ENCODE data around the gene TM2D3.

TM2D3 gene

GRCh38 chr15:101652786-101653430 is 727 bp upstream of the TM2D3 start:
- TF ChIP-seq, protein P1, sequence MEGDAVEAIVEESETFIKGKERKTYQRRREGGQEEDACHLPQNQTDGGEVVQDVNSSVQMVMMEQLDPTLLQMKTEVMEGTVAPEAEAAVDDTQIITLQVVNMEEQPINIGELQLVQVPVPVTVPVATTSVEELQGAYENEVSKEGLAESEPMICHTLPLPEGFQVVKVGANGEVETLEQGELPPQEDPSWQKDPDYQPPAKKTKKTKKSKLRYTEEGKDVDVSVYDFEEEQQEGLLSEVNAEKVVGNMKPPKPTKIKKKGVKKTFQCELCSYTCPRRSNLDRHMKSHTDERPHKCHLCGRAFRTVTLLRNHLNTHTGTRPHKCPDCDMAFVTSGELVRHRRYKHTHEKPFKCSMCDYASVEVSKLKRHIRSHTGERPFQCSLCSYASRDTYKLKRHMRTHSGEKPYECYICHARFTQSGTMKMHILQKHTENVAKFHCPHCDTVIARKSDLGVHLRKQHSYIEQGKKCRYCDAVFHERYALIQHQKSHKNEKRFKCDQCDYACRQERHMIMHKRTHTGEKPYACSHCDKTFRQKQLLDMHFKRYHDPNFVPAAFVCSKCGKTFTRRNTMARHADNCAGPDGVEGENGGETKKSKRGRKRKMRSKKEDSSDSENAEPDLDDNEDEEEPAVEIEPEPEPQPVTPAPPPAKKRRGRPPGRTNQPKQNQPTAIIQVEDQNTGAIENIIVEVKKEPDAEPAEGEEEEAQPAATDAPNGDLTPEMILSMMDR (conservative IDR thresholded peaks at IDR 0.05; ENCODE audit: low read depth, low read length) = no peak
- H3K27ac ChIP-seq = peak overlapping the region; percentile 82

DNA sequence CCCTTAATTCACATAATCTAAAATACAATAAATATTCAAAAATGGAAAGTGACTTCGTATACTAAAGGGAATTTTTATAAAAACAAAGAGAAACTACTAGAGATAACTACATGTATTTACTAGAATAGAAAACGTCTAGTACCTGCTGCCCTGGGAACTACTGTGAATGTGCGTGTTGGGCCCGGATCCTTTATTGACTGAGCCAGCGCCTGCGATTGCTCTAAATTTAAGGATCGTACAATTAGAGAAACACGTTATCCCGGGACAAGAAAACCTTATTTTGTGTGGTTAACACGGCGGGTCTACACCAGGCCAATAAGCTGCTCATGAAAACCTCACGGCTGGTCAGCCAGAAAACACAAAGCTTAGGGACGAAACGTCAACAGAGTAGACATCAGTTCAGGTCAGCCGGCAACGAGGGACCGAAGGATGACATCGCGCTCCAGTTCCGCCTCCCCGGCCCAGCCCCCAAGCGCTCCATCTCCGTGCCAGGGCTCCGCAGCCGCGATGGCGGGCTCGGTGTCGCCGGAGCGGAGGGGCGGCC is 555 bp downstream of the TM2D3 start:
- Histone ChIP-seq H3K27ac (peak overlapping the region; percentile 82), H3K4me1 (ENCODE audit: low read depth, poor library complexity, severe bottlenecking) (peaks cover 35% of the 10 kb centered on the region), H3K4me3 (IDR thresholded peaks at IDR 0.05; ENCODE audit: insufficient read depth, low read depth, low read length) (peak overlapping the region; percentile 40), H3K9ac (peak overlapping the region; percentile 77), H4K20me1 (ENCODE audit: insufficient read depth) (no peaks in the 10 kb centered on the region), H3K4me2 (peak overlapping the region; percentile 67), H3K36me3 (ENCODE audit: insufficient read depth) (peaks cover 5% of the 10 kb centered on the region; the same call in 1 of the 2 replicates), H2AFZ (ENCODE audit: low read depth) (peak overlapping the region; percentile 81), H3K79me2 (ENCODE audit: insufficient read depth, low read depth) (peaks cover 55% of the 10 kb centered on the region), H3K27me3 (ENCODE audit: insufficient read depth, low read depth) (no peaks in the 10 kb centered on the region)
- TF ChIP-seq, protein P1 (conservative IDR thresholded peaks at IDR 0.05; ENCODE audit: low read depth, low read length) = no peak

More at GRCh38 chr15:101652786-101653430, 727 bp upstream of the TM2D3 start:
- Histone ChIP-seq H3K27me3 (ENCODE audit: insufficient read depth, low read depth) (no peaks in the 10 kb centered on the region), H3K4me1 (ENCODE audit: low read depth, poor library complexity, severe bottlenecking) (peaks cover 44% of the 10 kb centered on the region), H3K4me3 (IDR thresholded peaks at IDR 0.05; ENCODE audit: insufficient read depth, low read depth, low read length) (no peak overlapping the region), H4K20me1 (ENCODE audit: insufficient read depth) (no peaks in the 10 kb centered on the region), H3K36me3 (ENCODE audit: insufficient read depth) (peaks cover 5% of the 10 kb centered on the region; the same call in 1 of the 2 replicates), H3K9ac (peak overlapping the region; percentile 77), H3K4me2 (peak overlapping the region; percentile 88), H2AFZ (ENCODE audit: low read depth) (peak overlapping the region; percentile 81), H3K79me2 (ENCODE audit: insufficient read depth, low read depth) (peaks cover 44% of the 10 kb centered on the region)

DNA sequence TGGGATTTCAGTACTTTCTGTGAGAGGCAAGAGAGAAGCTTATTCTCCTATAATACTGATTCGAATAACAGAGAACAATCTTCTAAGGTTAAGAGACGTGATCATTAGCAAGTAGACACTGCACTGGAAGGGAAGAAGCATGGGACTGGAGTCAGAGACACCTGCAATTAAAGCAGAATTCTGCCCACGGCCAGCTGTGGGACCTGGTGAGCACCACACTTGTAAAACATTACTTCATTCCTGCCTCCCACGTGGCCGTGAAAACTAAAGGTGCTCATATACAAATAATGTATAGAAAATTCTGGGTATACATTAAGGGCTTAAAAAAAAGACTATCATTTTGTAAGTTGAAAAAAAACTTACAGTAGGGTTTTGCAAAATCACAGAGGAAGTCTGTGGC is 2.0 kb downstream of the TM2D3 start:
- no peaks in the 10 kb centered on the region for H3K27me3 ChIP-seq (ENCODE audit: insufficient read depth, low read depth)
- no peaks in the 10 kb centered on the region for H4K20me1 ChIP-seq (ENCODE audit: insufficient read depth)
- TF ChIP-seq, protein P1 (conservative IDR thresholded peaks at IDR 0.05; ENCODE audit: low read depth, low read length) = no peak
- no peak overlapping the region for H3K4me3 ChIP-seq (IDR thresholded peaks at IDR 0.05; ENCODE audit: insufficient read depth, low read depth, low read length)
- peaks cover 8% of the 10 kb centered on the region; the same call in 1 of the 2 replicates for H3K36me3 ChIP-seq (ENCODE audit: insufficient read depth)
- peaks cover 35% of the 10 kb centered on the region for H3K4me1 ChIP-seq (ENCODE audit: low read depth, poor library complexity, severe bottlenecking)
- peak overlapping the region; percentile 67 for H3K4me2 ChIP-seq
- H3K27ac ChIP-seq = no peak overlapping the region
- peaks cover 57% of the 10 kb centered on the region for H3K79me2 ChIP-seq (ENCODE audit: insufficient read depth, low read depth)
- peak overlapping the region; percentile 77; the same call in 1 of the 2 replicates for H3K9ac ChIP-seq
- H2AFZ ChIP-seq (ENCODE audit: low read depth) = no peak overlapping the region

GRCh38 chr15:101648356-101648755 is 3.8 kb downstream of the TM2D3 start:
- Histone ChIP-seq H2AFZ (ENCODE audit: low read depth) (no peak overlapping the region), H3K27ac (no peak overlapping the region), H4K20me1 (ENCODE audit: insufficient read depth) (0 out of 2 replicates have a peak, but pooled peaks cover 4% of the 10 kb centered on the region), H3K9ac (no peak overlapping the region), H3K4me3 (IDR thresholded peaks at IDR 0.05; ENCODE audit: insufficient read depth, low read depth, low read length) (no peak overlapping the region), H3K4me2 (no peak overlapping the region), H3K4me1 (ENCODE audit: low read depth, poor library complexity, severe bottlenecking) (peaks cover 41% of the 10 kb centered on the region), H3K27me3 (ENCODE audit: insufficient read depth, low read depth) (no peaks in the 10 kb centered on the region), H3K79me2 (ENCODE audit: insufficient read depth, low read depth) (peaks cover 57% of the 10 kb centered on the region), H3K36me3 (ENCODE audit: insufficient read depth) (peaks cover 8% of the 10 kb centered on the region; the same call in 1 of the 2 replicates)
- TF ChIP-seq, protein P1 (conservative IDR thresholded peaks at IDR 0.05; ENCODE audit: low read depth, low read length) = no peak
